GM19455 (cell line): Measurements from ENCODE around the gene SIGLEC5.

ENCODE experiments used
- ATAC-seq: cut with Tn5 transposase; IDR thresholded peaks from one replicate; pipeline ENCODE4 v1.9.1; 2021; ENCODE audit not compliant: unreplicated experiment

SIGLEC5 gene

GRCh38 chr19:51590441-51590840 is 39.8 kb downstream of the SIGLEC5 start:
- ATAC-seq = no peak

GRCh38 chr19:51589511-51589910 is 40.7 kb downstream of the SIGLEC5 start:
- no peak for ATAC-seq

- no peak for ATAC-seq
These were observed 42.7 kb downstream of the SIGLEC5 start for GRCh38 chr19:51587264-51588191.

GRCh38 chr19:51586799-51587198 is 43.4 kb downstream of the SIGLEC5 start:
- ATAC-seq = no peak

- no peak for ATAC-seq
These were observed 44.0 kb downstream of the SIGLEC5 start for GRCh38 chr19:51586103-51586728.

- no peak for ATAC-seq
These were observed 53.4 kb downstream of the SIGLEC5 start for GRCh38 chr19:51576850-51577249.

GRCh38 chr19:51573331-51573730 is 56.9 kb downstream of the SIGLEC5 start:
- no peak for ATAC-seq

- ATAC-seq = no peak
These were observed 57.3 kb downstream of the SIGLEC5 start for GRCh38 chr19:51572908-51573307.

GRCh38 chr19:51572410-51572809 is 57.8 kb downstream of the SIGLEC5 start:
- ATAC-seq = no peak

GRCh38 chr19:51571599-51571998 is 58.6 kb downstream of the SIGLEC5 start:
- ATAC-seq = no peak

GRCh38 chr19:51570962-51571575 is 59.1 kb downstream of the SIGLEC5 start, which contains the start of gene ZNF175:
TSS of gene ZNF175 (plus strand) at chr19:51571283. CDS start at chr19:51573330, 2,047 bp downstream.
- ATAC-seq = peak; percentile 69

GRCh38 chr19:51568456-51568855 is 61.7 kb downstream of the SIGLEC5 start:
- ATAC-seq = no peak

- ATAC-seq = no peak
These were observed 62.6 kb downstream of the SIGLEC5 start for GRCh38 chr19:51567583-51567982.

GRCh38 chr19:51566489-51567100 is 63.6 kb downstream of the SIGLEC5 start:
- no peak for ATAC-seq

- no peak for ATAC-seq
These were observed 64.6 kb downstream of the SIGLEC5 start for GRCh38 chr19:51565583-51565982.

- ATAC-seq = no peak
These were observed 65.4 kb downstream of the SIGLEC5 start for GRCh38 chr19:51564791-51565190.
